LNCaP clone FGC (cell line): ENCODE data around the gene CD300H.

Source experiments
- DNase-seq: peaks from one replicate; pipeline ENCODE4 v3.0.0-alpha.2; 2011; ENCODE audit warnings: low read depth
- H3K4me3 ChIP-seq: 2 replicates; pipeline ENCODE4 v1.5.1; 2011; ENCODE audit warnings: mild to moderate bottlenecking, low read depth, low read length, control low read depth
- TF ChIP-seq, protein P1 (sequence below): IDR thresholded peaks from 2 replicates; pipeline ENCODE4 v1.5.1; 2012; ENCODE audit warnings: mild to moderate bottlenecking; ENCODE audit not compliant: control insufficient read depth, insufficient read depth; ENCODE audit errors: extremely low read depth

CD300H gene

DNA sequence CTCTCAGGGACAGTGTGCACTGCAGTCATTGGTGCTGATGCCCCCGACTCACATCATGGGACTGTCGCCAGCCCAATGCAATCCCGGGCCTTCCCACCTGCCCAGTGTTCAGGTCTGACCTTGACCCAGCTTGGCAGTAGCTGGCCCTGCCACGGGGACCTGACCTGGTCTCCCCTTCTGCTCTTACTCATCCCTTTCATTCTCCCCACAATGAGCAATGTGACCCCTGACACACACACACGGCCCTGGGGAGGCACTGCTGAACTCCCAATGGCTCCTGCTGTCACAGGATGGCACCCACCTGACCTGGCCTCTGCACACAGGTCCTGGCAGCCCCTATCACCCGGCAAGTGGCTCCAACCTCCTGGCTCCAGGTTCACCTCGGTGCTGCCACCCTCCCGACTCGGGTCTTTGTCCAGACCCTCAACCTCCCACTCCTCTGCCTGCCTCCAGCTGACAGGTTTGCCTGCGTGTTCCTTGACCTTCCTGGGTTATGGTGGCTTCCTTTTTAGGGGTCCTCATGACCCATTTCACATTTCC, 28.0 kb downstream of the CD300H start:
- TF ChIP-seq, protein P1, sequence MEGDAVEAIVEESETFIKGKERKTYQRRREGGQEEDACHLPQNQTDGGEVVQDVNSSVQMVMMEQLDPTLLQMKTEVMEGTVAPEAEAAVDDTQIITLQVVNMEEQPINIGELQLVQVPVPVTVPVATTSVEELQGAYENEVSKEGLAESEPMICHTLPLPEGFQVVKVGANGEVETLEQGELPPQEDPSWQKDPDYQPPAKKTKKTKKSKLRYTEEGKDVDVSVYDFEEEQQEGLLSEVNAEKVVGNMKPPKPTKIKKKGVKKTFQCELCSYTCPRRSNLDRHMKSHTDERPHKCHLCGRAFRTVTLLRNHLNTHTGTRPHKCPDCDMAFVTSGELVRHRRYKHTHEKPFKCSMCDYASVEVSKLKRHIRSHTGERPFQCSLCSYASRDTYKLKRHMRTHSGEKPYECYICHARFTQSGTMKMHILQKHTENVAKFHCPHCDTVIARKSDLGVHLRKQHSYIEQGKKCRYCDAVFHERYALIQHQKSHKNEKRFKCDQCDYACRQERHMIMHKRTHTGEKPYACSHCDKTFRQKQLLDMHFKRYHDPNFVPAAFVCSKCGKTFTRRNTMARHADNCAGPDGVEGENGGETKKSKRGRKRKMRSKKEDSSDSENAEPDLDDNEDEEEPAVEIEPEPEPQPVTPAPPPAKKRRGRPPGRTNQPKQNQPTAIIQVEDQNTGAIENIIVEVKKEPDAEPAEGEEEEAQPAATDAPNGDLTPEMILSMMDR = no peak
- DNase-seq = no peak
- no peak overlapping the region for H3K4me3 ChIP-seq

DNA sequence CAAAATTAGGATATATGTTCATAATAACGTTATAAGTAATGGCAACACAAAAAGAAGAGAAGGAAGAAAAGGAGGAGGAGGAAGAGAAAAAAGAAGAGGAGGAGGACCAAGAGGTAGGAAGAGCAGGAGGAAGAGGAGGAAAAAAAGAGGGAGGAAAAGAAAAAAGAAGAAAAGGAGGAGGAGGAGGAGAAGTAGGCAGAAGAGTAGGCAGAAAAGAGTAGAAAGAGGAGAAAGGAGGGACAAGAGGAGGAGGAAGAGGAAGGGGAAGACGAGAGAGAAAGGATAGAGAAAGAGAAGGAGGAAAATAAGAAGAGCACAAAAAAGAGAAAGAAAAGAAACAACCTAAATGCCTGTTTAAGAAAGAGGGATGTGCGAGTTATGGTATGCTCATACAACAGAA, 30.4 kb downstream of the CD300H start:
- H3K4me3 ChIP-seq = no peak overlapping the region
- TF ChIP-seq, protein P1 = no peak
- no peak for DNase-seq

DNA sequence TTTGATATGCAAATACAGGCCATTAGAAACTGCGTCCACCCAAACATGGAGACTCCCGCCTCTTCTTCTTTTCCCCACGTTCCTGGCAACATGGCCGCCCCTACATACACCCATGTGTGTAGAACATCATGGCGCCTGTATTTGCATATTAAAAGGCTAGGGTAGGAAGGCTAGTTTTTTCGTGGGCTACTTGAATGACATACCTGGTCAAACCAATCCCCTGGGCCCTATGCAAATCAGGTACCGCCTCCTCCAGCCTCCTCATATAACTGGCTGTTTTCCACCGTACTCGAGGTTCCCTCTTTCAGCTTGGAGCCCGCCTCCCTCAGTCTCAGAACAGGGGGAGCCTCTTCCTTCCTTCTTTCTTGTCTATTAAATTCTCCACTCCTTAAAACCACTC, 35.2 kb downstream of the CD300H start:
- no peak for DNase-seq
- no peak overlapping the region for H3K4me3 ChIP-seq
- TF ChIP-seq, protein P1 = no peak

DNA sequence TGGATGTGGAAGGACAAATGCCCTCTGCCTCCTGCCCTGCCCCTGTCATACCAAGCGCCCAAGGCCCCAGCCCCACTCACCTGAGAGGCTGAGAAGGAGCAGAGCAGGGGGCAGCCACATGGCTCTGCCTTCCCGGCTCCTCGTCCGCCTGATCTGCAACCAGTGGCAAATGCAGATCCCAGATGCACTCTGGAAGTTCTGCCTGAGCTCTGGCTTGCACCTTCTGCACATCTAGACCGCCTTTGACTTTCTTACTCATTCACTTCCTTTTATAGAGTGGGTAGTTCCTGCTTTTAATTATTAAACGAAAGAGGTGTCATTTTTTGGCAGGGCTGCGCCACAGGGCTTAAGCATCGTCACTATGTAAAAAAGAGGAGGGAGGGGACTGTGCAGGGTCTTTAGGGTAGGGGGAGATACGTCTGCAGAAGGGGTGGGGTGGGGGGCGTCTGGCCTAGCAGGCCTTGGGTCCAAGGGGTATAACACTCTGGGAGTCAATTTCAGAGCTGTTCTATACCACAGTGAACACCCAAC, 36.0 kb downstream of the CD300H start, which contains the start of gene CD300LB:
Gene CD300LB (minus strand): TSS at position 245 of the 531 bp plus-strand sequence. CDS start 125 bp downstream, at position 120.
- TF ChIP-seq, protein P1 = no peak
- DNase-seq = no peak
- H3K4me3 ChIP-seq = no peak within 1 kb of the TSS

DNA sequence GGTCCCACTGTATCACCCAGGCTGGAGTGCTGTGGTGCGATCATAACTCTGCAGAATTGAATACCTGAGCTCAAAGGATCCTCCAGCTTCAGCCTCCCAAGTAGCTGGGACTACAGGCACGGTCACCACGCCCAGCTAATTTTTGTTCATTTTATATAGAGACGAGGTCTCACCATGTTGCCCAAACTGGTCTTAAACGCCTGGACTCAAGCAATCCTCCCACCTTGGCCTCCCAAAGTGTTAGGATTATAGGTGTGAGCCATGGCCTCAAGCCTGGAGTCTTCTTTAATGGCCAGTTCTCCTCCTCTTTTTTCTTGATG, 36.5 kb downstream of the CD300H start:
- TF ChIP-seq, protein P1 = no peak
- no peak for DNase-seq
- no peak overlapping the region for H3K4me3 ChIP-seq

DNA sequence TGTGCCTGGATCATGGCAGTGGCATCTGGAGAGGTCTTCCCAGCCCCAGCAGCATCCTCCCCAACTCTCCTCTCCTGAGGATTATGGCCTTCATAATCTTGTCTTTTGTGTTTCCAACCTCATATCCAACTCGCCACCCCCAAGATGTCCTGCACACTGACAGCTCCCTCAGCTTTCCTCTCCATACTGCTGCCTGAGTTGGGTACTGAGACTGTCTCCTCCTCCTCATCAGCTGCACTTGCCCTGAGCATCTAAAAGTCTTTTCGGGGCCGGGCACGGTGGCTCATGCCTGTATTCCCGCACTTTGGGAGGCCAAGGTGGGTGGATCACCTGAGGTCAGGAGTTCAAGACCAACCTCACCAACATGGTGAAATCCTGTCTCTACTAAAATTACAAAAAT, 38.1 kb downstream of the CD300H start:
- no peak overlapping the region for H3K4me3 ChIP-seq
- DNase-seq = no peak
- TF ChIP-seq, protein P1 = no peak
